Liver (tissue), 9 donors: ENCODE results near the gene GABBR2. TPM values are rescaled to one million over a fixed set of nuclear protein-coding genes. Genes with fewer than 3 reads are reported as not detected.

ENCODE experiments used
- DNase-seq: peaks from one replicate; pipeline ENCODE4 v3.0.0-alpha.2; 2017; ENCODE audit warnings: low spot score
- H3K27ac ChIP-seq, 2 donors: one replicate each; pipeline ENCODE4 v1.7.0; 2013; ENCODE audit warnings: inconsistent platforms in 2 of 2, low read length in 2 of 2, control low read depth in 1 of 2, low read depth in 1 of 2, mild to moderate bottlenecking in 1 of 2
- H3K27me3 ChIP-seq, 4 donors: one replicate each; pipeline versions ENCODE4 v1.6.1 to v1.7.0; 2013; ENCODE audit warnings: low read length in 3 of 4, inconsistent platforms in 1 of 4, mild to moderate bottlenecking in 1 of 4, moderate library complexity in 1 of 4; ENCODE audit not compliant: control insufficient read depth in 4 of 4, insufficient read depth in 4 of 4
- H3K36me3 ChIP-seq, 4 donors: one replicate each; pipeline versions ENCODE4 v1.6.1 to v1.7.0; 2013; ENCODE audit warnings: low read length in 3 of 4, mild to moderate bottlenecking in 3 of 4, low read depth in 1 of 4, moderate library complexity in 1 of 4; ENCODE audit not compliant: control insufficient read depth in 4 of 4, insufficient read depth in 3 of 4
- H3K4me1 ChIP-seq, 4 donors: one replicate each; pipeline versions ENCODE4 v1.6.1 to v1.7.0; 2013; ENCODE audit warnings: low read length in 3 of 4, mild to moderate bottlenecking in 3 of 4, moderate library complexity in 1 of 4; ENCODE audit not compliant: control insufficient read depth in 4 of 4, insufficient read depth in 4 of 4
- H3K4me3 ChIP-seq, 3 donors: one replicate each; pipeline versions ENCODE4 v1.6.1 to v1.7.0; 2013; ENCODE audit warnings: low read length in 3 of 3, control low read depth in 1 of 3, low read depth in 1 of 3, mild to moderate bottlenecking in 1 of 3
- H3K9ac ChIP-seq, 2 donors: one replicate each; pipeline ENCODE4 v1.7.0; 2013; ENCODE audit warnings: low read length in 2 of 2, mild to moderate bottlenecking in 2 of 2, moderate library complexity in 2 of 2, control low read depth in 1 of 2, low read depth in 1 of 2
- H3K9me3 ChIP-seq, 4 donors: one replicate each; pipeline versions ENCODE4 v1.6.1 to v1.7.0; 2013; ENCODE audit warnings: low read length in 3 of 4; ENCODE audit not compliant: control insufficient read depth in 4 of 4
- ATF3 ChIP-seq: IDR thresholded peaks from 2 replicates; pipeline ENCODE4 v1.6.1; 2016; ENCODE audit warnings: antibody characterized with exemption
- EGR1 ChIP-seq, 2 donors: IDR thresholded peaks; 2 replicates each; pipeline ENCODE4 v1.6.1; 2016 to 2018; ENCODE audit warnings: antibody characterized with exemption in 2 of 2, low read depth in 2 of 2
- FOXA1 ChIP-seq: IDR thresholded peaks from 2 replicates; pipeline ENCODE4 v1.6.1; 2016; ENCODE audit warnings: antibody characterized with exemption
- HNF4G ChIP-seq: IDR thresholded peaks from 2 replicates; pipeline ENCODE4 v1.6.1; 2016; ENCODE audit warnings: antibody characterized with exemption
- MAX ChIP-seq: IDR thresholded peaks from 2 replicates; pipeline ENCODE4 v1.6.1; 2016; ENCODE audit warnings: antibody characterized with exemption
- RXRA ChIP-seq, 2 donors: IDR thresholded peaks; 2 replicates each; pipeline ENCODE4 v1.6.1; 2017 to 2018; ENCODE audit warnings: antibody characterized with exemption in 2 of 2, mild to moderate bottlenecking in 1 of 2
- SP1 ChIP-seq: IDR thresholded peaks from 2 replicates; pipeline ENCODE4 v1.6.1; 2018; ENCODE audit warnings: antibody characterized with exemption, mild to moderate bottlenecking
- TAF1 ChIP-seq: conservative IDR thresholded peaks from 2 replicates; pipeline ENCODE4 v1.6.1; 2016; ENCODE audit warnings: antibody characterized with exemption, mild to moderate bottlenecking
- YY1 ChIP-seq: IDR thresholded peaks from 2 replicates; pipeline ENCODE4 v1.6.1; 2016; ENCODE audit warnings: antibody characterized with exemption, mild to moderate bottlenecking
- ZBTB33 ChIP-seq: IDR thresholded peaks from 2 replicates; pipeline ENCODE4 v1.6.1; 2016; ENCODE audit warnings: antibody characterized with exemption
- WGBS: extraction: QIAGEN DNeasy Blood & Tissue Kit; methylation state at CpG from one replicate; pipeline ENCODE4 v1.1.7; 2013; 5-methylcytosine and 5-hydroxymethylcytosine counted together
- polyA plus RNA-seq, 2 donors: library from polyadenylated mRNA; stranded (reverse) in 1 of 2; unstranded in 1 of 2; fragments of 200-250 nt in 1 of 2; fragments of >200 nt in 1 of 2; fragmentation: Nextera tagmentation in 1 of 2; extraction: Ambion mirVana in 1 of 2; gene quantifications; one replicate each; pipeline versions ENCODE4 v1.2.1 to v1.2.3, GENCODE V29; 2013 to 2015
- total RNA-seq, 2 donors: library from RNA; depleted of rRNA; stranded (reverse); fragments of >200 nt; gene quantifications; one replicate each; pipeline ENCODE4 v1.2.3, GENCODE V29; 2014
- TF ChIP-seq, protein P1 (sequence below): fragments of 150-350 bp; IDR thresholded peaks from 2 replicates; pipeline ENCODE4 v1.5.1; 2017; ENCODE audit warnings: improper control_type of control experiment, low read depth, low read length; ENCODE audit not compliant: missing input control
- donor health status: healthy.
- donor health status: healthy.
- donor health status: healthy.
- donor health status: healthy.
- donor health status: healthy.

GABBR2 gene
- total and polyA plus RNA-seq, 4 donors: 0.03 to 0.23 (median 0.08) TPM; not detected in 1

DNA sequence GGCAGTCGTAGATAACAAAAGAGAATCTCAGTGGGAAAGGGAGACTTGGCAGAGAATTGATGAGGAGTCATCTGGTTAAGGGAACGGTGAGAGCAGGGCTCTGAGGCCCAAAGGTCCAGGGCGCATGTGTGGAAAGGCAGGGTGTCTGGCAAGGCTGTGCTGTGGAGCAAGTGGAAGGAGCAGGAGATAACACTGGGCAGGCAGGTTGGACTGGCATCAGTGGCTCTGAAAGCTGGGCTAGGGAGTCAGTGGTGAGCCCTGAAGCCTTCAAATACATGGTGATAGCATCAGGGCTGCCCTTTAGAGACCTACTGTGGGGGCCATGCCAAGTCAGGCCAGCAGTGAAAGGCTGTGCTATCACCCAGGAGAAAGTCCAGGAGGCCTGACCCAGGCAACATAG is 131.3 kb downstream of the GABBR2 start:
- Histone ChIP-seq H3K4me1 (peaks cover 7 to 19% (median 15%) of the 10 kb centered on the region in 4 donors), H3K9ac (no peak overlapping the region), H3K27me3 (no peaks in the 10 kb centered on the region), H3K36me3 (no peaks in the 10 kb centered on the region), H3K4me3 (no peak overlapping the region), H3K27ac (no peak overlapping the region), H3K9me3 (no peaks in the 10 kb centered on the region)
- 71% methylated on average over 3 of the region's 3 CpGs for WGBS
- no peak for TF ChIP-seq ATF3
- TF ChIP-seq RXRA (IDR thresholded peaks at IDR 0.05): no peak
- no peak for TF ChIP-seq MAX
- DNase-seq: no peak

DNA sequence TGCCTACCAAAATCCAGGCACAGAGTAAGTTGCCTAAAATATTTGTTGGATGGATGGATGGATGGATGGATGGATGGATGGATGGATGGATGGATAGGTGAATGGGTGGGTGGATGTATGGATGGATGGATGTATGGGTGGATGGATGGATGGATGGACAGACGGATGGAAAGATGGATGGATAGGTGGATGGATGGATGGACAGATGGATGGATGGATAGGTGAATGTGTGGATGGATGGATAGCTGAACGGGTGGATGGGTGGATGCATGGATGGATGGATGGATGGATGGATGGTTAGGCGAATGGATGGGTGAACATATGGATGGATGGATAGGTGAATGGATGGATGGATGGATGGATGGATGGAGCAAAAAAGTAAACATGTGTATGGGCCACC is 131.9 kb downstream of the GABBR2 start:
- no peaks in the 10 kb centered on the region for H3K9me3 ChIP-seq
- no peak overlapping the region for H3K9ac ChIP-seq
- TF ChIP-seq ATF3: no peak
- TF ChIP-seq, protein P1, sequence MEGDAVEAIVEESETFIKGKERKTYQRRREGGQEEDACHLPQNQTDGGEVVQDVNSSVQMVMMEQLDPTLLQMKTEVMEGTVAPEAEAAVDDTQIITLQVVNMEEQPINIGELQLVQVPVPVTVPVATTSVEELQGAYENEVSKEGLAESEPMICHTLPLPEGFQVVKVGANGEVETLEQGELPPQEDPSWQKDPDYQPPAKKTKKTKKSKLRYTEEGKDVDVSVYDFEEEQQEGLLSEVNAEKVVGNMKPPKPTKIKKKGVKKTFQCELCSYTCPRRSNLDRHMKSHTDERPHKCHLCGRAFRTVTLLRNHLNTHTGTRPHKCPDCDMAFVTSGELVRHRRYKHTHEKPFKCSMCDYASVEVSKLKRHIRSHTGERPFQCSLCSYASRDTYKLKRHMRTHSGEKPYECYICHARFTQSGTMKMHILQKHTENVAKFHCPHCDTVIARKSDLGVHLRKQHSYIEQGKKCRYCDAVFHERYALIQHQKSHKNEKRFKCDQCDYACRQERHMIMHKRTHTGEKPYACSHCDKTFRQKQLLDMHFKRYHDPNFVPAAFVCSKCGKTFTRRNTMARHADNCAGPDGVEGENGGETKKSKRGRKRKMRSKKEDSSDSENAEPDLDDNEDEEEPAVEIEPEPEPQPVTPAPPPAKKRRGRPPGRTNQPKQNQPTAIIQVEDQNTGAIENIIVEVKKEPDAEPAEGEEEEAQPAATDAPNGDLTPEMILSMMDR: no peak
- no peak for TF ChIP-seq TAF1
- no peak for TF ChIP-seq FOXA1
- no peak for TF ChIP-seq ZBTB33
- WGBS: 95% methylated on average over 3 of the region's 3 CpGs
- no peak for DNase-seq
- no peaks in the 10 kb centered on the region for H3K36me3 ChIP-seq
- H3K4me3 ChIP-seq: no peak overlapping the region
- H3K27ac ChIP-seq: no peak overlapping the region
- no peaks in the 10 kb centered on the region for H3K27me3 ChIP-seq
- peaks cover 7 to 19% (median 15%) of the 10 kb centered on the region in 4 donors for H3K4me1 ChIP-seq

DNA sequence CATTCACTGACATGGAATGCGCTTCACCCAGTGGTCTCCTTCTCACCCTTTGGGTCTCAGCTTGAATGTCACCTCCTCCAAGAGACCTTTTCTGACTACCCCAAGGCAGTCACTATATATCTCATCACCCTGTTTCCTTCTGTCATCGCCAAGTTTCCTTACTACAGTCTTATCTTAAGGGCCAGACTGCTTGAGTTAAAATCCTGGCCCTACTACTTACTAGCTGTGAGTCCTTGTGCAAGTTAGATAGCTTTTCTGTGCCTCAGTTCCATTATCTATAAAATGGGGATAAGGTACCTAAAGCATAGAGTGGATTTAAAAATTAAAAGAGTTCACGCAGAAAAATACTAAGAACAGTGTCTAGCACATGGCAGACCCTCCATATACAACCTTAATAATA is 132.4 kb downstream of the GABBR2 start:
- TF ChIP-seq YY1: no peak
- no peak for TF ChIP-seq FOXA1
- no peak for TF ChIP-seq HNF4G
- TF ChIP-seq EGR1 (IDR thresholded peaks at IDR 0.05; ENCODE audit: low read depth in 2 of 2): no peak
- no peak for TF ChIP-seq SP1
- TF ChIP-seq, protein P1: no peak
- no peak for DNase-seq
- Histone ChIP-seq H3K4me1 (peaks cover 7 to 19% (median 15%) of the 10 kb centered on the region in 4 donors), H3K4me3 (no peak overlapping the region), H3K27ac (no peak overlapping the region), H3K9me3 (no peaks in the 10 kb centered on the region), H3K27me3 (no peaks in the 10 kb centered on the region), H3K9ac (no peak overlapping the region), H3K36me3 (no peaks in the 10 kb centered on the region)
- 89% methylated on average over 3 of the region's 3 CpGs for WGBS
